RPMI7951 (cell line): Measurements from ENCODE around the gene RCE1. TPM values are rescaled to one million over a fixed set of nuclear protein-coding genes. Genes with fewer than 3 reads are reported as not detected.

Experiments
- DNase-seq: peaks from one replicate; pipeline ENCODE4 v3.0.0-alpha.2; 2012; ENCODE audit warnings: low read depth
- total RNA-seq: library from RNA; depleted of rRNA; stranded (reverse); fragments of >200 nt; shearing (Covaris generic); gene quantifications from 2 replicates; pipeline ENCODE4 v1.2.3, GENCODE V29; 2014

The RCE1 gene
- total RNA-seq, 1 experiment from 2014 or later = 23.2 TPM

DNA sequence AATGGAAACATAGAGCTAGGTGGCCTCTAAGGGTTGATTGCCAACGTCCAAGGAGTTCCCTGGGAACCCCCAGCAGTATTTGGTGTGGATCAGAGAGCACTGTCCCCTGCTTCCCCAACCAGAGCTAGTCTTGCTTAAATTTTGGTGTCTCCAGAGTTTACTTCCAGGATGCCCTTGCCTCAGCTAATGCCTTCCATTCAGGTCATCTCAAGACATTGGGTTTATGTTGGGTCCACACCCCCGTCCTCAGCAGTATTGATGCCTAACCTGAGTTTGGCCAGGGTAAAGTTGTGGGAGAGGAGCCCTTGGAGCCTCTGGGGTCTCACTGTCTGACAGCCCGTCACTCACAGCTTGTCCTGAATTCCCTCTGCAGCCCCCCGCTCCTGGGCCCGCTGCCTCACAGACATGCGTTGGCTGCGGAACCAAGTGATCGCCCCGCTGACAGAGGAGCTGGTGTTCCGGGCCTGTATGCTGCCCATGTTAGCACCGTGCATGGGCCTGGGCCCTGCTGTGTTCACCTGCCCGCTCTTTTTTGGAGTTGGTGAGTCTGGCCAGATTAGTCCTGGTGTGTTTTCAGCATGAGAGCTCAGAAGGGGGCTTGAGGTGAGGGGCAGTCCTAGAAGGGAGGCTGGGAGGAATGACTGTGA, 1.4 kb downstream of the RCE1 start:
- DNase-seq = no peak

DNA sequence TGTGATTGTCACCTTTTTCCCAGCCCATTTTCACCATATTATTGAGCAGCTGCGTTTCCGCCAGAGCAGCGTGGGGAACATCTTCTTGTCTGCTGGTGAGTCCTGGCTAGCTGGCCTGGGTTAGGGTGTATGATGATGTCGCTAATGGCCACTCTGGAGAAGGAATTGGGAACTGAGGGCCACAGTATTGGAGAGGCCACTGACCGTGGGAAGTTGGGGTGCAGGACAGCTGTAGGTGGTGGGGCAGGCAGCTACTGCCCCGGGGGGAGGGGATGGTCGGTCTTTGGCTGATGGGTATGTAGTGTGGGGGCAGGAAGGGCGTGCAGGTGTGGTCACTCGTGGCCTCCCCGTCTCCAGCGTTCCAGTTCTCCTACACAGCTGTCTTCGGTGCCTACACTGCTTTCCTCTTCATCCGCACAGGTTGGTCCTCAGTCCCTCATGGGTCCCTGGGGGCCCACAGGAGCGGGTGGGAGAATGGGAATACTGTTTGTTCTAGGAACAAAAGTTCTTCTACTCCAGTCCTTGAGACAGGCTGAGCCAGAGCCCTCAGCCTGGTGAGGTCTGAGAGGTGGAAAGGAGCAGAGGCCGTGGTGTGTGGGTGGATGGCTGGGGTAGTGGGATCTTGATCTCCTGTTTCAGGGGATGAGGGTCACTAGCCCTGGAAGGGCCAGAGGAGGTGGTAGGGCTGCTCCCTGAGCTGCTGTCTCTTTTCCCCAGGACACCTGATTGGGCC, 2.1 kb downstream of the RCE1 start:
- no peak for DNase-seq

- no peak for DNase-seq
These were observed 2.6 kb downstream of the RCE1 start for GRCh38 chr11:66845876-66846212.

- no peak for DNase-seq
These were observed 3.4 kb downstream of the RCE1 start for GRCh38 chr11:66846671-66847091.

- DNase-seq = no peak
These were observed 4.4 kb downstream of the RCE1 start for GRCh38 chr11:66847461-66848232.

- no peak for DNase-seq
These were observed 5.6 kb downstream of the RCE1 start for GRCh38 chr11:66848671-66849500.

GRCh38 chr11:66849501-66850234, 6.4 kb downstream of the RCE1 start:
- DNase-seq = no peak

DNA sequence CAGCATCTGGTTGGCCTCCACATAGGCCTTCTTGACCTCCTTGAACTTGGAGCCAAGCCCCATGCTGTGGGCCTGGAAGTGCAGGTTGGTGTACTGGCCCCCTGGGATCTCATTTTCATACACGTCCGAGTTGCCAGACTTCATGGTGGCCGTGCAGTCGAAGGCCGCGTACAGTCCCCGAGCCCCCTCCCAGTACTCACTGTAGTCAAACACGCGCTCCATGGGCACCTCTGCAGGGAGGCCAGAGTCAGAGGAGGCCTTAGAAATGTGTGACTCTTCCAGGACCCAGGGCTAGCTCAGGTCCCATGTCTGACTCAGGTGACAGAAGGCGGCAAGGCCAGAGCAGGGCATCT, 7.0 kb downstream of the RCE1 start:
- DNase-seq = no peak

GRCh38 chr11:66850588-66851238, 7.5 kb downstream of the RCE1 start:
- DNase-seq = no peak

GRCh38 chr11:66851239-66851596, 8.0 kb downstream of the RCE1 start:
- no peak for DNase-seq

DNA sequence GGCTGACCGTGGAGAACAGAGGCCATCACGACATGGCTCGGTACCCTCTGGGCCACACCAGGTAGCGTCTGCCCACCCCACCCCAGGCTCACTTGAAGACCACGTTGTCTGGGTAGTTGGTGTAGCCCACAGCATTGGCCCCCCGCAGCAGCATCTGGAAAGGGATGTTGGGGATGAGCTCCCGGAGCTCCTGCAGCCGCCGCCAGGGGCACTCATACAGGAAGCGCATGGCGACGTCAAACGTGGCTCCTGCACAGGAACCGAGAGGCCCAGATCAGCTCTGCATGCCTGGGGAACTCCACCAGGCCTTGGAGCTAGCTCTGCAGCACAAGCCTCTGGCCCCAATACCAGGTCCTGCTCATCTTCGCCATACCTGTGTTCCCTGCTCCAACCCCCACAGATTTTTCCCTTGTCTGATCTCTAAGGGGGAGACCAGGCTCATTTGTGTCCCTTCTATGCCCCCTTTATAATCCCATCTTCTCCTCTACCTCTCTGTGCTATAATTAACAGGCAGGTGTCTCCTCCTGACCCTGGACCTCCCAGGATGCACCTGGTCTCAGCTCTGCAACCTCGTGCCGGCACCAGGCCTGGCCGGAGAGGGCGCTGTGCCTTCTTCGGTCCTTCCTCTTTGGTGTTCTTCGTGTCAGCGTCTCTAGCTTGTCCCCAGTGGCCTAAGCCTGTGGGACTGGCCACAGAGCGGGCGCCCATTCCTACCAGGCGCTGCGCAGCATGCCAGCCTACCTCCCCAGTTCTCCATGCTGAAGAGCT, 8.6 kb downstream of the RCE1 start:
- DNase-seq = no peak

DNA sequence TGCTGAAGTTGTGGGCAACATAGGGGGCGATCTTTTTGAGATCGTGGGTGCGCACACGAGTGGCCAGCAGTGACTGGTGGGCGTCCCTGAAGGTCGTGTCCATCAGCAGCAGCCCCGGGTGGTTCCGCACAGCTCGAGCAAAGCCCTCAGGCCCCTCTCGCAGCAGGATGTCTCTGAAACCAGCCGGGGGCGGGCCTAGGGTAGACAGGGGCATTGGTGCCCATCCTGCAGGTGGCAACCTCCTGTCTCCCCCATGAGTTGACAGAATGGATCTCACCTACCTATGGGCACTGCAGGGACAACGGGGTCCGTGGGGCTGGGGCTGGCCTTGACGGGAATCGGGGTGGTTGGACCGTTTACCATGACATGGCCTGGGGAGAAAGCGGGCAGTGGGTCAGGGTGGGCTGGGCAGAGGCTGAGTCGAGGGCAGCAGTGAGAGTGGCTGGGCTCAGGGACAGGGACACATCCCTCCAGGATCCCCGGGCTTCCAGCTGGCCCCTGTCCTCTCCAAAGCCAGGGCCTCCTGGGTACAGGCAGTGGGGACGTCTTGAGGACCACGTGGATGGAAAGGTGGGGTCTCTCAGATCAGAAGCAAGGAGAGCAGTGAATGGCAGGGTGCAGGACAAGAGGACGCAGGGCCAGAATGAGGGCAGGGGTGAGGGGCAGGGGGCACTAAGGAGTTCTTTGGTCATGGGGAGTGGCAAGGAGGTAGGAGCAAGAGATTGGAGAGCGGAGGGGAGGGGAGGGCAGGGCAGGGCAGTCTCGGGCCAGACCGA, 9.4 kb downstream of the RCE1 start:
- no peak for DNase-seq

GRCh38 chr11:66853242-66854229, 10.3 kb downstream of the RCE1 start:
- no peak for DNase-seq

- DNase-seq = no peak
These were observed 11.0 kb downstream of the RCE1 start for GRCh38 chr11:66854231-66854661.

DNA sequence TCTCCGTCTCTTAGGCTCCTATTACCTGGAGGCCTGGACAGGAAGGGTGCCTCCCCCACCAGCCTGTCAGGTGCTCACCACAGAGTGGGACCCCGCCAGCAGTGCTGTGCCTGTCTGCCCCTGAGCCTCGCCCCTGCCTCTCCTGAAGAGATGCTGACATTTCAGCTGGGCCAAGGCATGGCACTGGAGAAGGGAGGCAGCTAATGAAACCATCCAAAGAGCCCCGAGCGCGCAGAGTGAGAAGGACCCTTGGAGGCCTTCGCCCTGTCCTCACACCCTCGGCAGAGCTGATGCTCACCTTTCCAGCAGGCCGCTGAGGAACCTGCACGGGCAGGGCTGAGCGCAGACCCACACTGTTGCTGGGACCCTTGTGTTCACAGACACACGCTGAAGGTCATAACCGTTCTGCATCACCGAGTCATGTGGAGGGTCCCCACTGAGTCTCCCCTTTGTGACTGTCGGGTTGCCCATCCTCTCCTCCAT, 11.5 kb downstream of the RCE1 start:
- DNase-seq = no peak

DNA sequence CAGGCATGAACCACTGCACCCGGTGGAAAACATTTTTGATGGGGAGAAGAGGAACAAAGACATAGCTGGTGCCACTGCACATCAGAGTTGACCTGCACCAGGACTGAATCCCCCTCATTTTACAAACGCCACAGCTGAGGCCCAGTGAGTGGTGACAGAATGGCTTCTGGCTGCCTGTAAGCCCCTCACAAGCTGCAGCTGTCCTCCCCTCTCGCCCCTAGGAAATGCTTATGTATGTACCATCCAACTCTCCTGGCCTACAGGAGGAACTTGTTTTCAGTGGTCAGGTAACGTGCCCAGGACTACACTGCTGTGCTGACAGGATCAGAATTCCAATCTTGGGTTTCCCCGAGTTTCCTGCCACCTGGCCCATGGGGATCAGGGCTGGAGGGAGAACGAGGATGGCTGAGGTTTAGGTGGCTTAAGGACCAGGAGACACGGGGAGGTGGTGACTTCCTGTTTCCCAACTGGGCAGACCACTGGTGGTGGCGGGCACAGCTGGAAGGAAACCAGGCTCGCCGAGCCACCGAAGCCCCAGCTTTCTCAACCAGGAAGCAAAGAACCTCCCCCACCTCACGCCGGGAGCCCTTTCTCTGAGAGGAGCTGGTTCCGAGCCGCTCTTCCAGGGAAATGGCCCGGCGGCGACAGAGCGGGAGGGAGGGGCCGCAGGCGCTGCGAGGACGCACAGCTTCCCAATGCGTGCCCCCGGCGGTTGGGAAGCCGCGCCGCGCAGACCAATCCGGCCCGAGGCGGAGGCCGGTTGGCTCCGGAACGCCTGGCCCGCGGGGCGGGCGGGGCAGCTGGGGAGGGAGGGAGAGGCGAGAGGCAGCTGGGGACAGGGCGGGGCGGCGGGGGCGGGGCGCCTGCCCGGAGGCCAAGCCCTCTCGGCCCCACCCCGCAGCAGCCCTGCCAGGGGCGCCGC, 12.6 kb downstream of the RCE1 start:
- peak; percentile 92 for DNase-seq
